Measurements from ENCODE around the gene ASB2. TPM values are rescaled to one million over a fixed set of nuclear protein-coding genes. Genes with fewer than 3 reads are reported as not detected.

The ASB2 gene
- polyA plus RNA-seq, 1 experiment: 1.6 TPM

GRCh38 chr14:94010625-94011024 lies 34.3 kb upstream of the ASB2 start:
- ChIA-PET CTCF (interaction anchor here (1.1 to 1.7 kb wide), 3 partner anchors 71 to 122 kb away, joined by 3 to 6 read pairs (median 3); no protein-coding TSS in a partner anchor), POLR2A (no interaction called here)
- DNase-seq (ENCODE audit: low read depth, low spot score): no peak
- no peak overlapping the region for H3K4me3 ChIP-seq (ENCODE audit: low read depth, low read length)
- no peak overlapping the region for H3K27ac ChIP-seq (ENCODE audit: low read depth, low read length)
- peaks cover 38% of the 10 kb centered on the region for H3K27me3 ChIP-seq (ENCODE audit: control insufficient read depth, insufficient read depth, low read length)
- no peaks in the 10 kb centered on the region for H3K9me3 ChIP-seq (ENCODE audit: control insufficient read depth, insufficient read depth, low read length)
- TF ChIP-seq CTCF (IDR thresholded peaks at IDR 0.05; ENCODE audit: low read depth, low read length): no peak

DNA sequence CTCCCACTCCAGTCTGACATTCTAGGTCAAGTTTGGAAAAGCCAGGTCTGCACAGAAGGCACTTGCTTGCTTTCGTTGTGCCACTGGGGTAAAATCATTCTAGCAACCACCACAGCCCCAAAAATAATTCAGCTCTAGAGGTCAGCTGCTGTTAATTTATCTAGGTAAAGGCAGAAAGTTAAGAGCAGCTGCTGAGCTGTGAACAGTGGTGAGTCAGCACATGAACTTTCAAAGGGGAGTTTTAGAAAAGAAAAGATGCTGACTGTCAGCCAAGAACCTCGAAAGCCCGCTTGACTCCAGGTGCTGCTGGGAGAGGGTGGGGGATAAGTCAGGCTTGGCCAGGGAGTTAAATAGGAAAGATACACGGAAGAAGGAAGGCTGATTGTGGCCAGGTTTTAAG lies 33.4 kb upstream of the ASB2 start:
- POLR2A ChIA-PET: interaction anchor here (0.6 kb wide), 1 partner anchor 120 kb away, joined by 3 read pairs; the partner anchor contains the start of gene IFI27L2
- CTCF ChIA-PET: interaction anchor here (1.5 kb wide), 1 partner anchor 26 kb away, joined by 4 read pairs; no protein-coding TSS in a partner anchor
- TF ChIP-seq CTCF (IDR thresholded peaks at IDR 0.05; ENCODE audit: low read depth, low read length): no peak
- peaks cover 33% of the 10 kb centered on the region for H3K27me3 ChIP-seq (ENCODE audit: control insufficient read depth, insufficient read depth, low read length)
- no peak overlapping the region for H3K4me3 ChIP-seq (ENCODE audit: low read depth, low read length)
- no peak overlapping the region for H3K27ac ChIP-seq (ENCODE audit: low read depth, low read length)
- no peaks in the 10 kb centered on the region; the same call in 1 of the 2 replicates for H3K9me3 ChIP-seq (ENCODE audit: control insufficient read depth, insufficient read depth, low read length)
- peak; percentile 43 for DNase-seq (ENCODE audit: low read depth, low spot score)

DNA sequence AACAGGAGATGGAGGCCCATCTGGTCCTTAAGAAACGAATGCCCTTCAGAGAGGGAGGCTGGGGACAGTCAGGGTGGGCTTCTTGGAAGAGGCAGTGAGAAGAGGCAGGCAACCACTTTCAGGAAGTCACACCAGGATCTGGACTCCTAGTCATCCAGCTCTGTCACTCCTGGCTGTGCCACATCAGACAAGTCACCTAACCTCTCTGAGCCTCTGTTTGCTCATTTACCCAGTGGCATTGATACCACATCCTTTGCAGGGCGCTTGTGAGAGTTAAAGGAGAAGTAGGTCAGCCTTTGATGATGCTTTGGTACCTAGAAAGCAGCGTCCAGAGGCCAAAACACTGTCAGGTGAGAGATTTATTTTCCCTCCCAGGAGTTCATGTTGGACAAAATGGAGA lies 31.9 kb upstream of the ASB2 start:
- Histone ChIP-seq H3K4me3 (ENCODE audit: low read depth, low read length) (no peak overlapping the region), H3K9me3 (ENCODE audit: control insufficient read depth, insufficient read depth, low read length) (no peaks in the 10 kb centered on the region; the same call in 1 of the 2 replicates), H3K27me3 (ENCODE audit: control insufficient read depth, insufficient read depth, low read length) (peaks cover 38% of the 10 kb centered on the region), H3K27ac (ENCODE audit: low read depth, low read length) (no peak overlapping the region)
- no peak for TF ChIP-seq CTCF (IDR thresholded peaks at IDR 0.05; ENCODE audit: low read depth, low read length)
- no peak for DNase-seq (ENCODE audit: low read depth, low spot score)
- POLR2A ChIA-PET: no interaction called here
- CTCF ChIA-PET: no interaction called here

DNA sequence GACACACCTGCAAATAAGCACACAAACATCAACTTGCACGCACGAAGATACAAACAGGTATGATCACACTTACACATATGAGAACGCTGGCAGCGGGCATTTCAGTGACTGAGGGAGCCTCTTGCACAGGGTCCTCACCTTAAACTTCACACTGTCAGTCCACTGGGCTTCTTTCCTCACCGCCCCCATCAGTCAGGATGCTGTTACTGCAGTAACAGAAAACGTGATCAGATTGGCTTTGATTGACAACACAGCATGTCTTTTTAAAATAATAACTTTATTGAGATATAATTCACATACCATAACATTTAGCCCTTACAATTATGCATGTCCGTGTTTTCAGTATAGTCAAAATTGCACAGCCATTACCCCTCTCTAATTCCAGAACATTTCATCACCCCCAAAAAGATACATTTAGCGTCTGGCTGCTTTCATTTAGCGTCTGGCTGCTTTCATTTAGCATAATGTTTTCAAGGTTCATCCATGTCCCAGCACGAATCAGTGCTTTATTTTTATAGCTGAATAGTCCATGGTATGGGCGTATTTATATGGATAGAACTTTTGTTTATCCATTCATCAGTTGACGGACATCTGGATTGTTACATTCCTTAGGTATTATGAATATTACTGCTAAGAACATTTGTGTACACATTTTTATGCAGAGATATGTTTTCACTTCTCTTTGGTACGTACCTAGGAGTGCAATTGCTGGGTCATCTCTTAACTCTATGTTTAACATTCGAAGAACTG lies 29.1 kb upstream of the ASB2 start:
- peak; percentile 57 for TF ChIP-seq CTCF (IDR thresholded peaks at IDR 0.05; ENCODE audit: low read depth, low read length)
- no peak overlapping the region for H3K27ac ChIP-seq (ENCODE audit: low read depth, low read length)
- no peak overlapping the region for H3K4me3 ChIP-seq (ENCODE audit: low read depth, low read length)
- no peak for DNase-seq (ENCODE audit: low read depth, low spot score)
- H3K27me3 ChIP-seq (ENCODE audit: control insufficient read depth, insufficient read depth, low read length): peaks cover 26% of the 10 kb centered on the region
- POLR2A ChIA-PET: no interaction called here
- no peaks in the 10 kb centered on the region; the same call in 1 of the 2 replicates for H3K9me3 ChIP-seq (ENCODE audit: control insufficient read depth, insufficient read depth, low read length)
- CTCF ChIA-PET: interaction anchor here (0.7 to 11.2 kb wide), 5 partner anchors 14 to 67 kb away, joined by 3 to 270 read pairs (median 7); no protein-coding TSS in a partner anchor

DNA sequence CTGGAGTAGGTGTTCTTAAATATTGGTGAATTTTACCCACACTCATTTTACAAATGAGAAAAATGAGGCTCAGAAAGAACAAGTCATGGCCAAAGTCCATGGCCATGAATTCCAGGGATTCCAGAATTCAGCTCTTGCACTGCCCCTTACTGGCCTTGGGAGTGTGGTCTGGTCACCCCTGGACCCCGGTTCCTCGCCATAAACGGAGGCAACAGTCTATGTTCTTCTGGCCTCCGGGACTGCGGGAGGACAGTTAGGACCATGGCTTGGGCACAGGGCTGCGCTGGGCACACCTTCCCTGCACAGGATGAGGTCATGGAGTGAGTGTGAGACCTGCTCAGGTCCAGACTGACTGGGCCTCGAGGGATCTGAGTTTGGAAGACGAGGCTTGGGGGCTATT lies 27.6 kb upstream of the ASB2 start:
- ChIA-PET POLR2A (interaction anchor here (0.8 kb wide), 1 partner anchor 22 kb away, joined by 3 read pairs; no protein-coding TSS in a partner anchor), CTCF (interaction anchor here (1.3 to 11.2 kb wide), 6 partner anchors 13 to 133 kb away, joined by 4 to 270 read pairs (median 6); no protein-coding TSS in a partner anchor)
- no peak for DNase-seq (ENCODE audit: low read depth, low spot score)
- H3K9me3 ChIP-seq (ENCODE audit: control insufficient read depth, insufficient read depth, low read length): no peaks in the 10 kb centered on the region; the same call in 1 of the 2 replicates
- H3K4me3 ChIP-seq (ENCODE audit: low read depth, low read length): no peak overlapping the region
- no peak for TF ChIP-seq CTCF (IDR thresholded peaks at IDR 0.05; ENCODE audit: low read depth, low read length)
- no peak overlapping the region for H3K27ac ChIP-seq (ENCODE audit: low read depth, low read length)
- H3K27me3 ChIP-seq (ENCODE audit: control insufficient read depth, insufficient read depth, low read length): peaks cover 27% of the 10 kb centered on the region

All from AG04450 (cell line).